ENCODE data around the gene BOK. TPM values are rescaled to one million over a fixed set of nuclear protein-coding genes. Genes with fewer than 3 reads are reported as not detected.
A peak's percentile ranks its signal among the peaks of the same experiment; 100 is the strongest.

Gene BOK
- total RNA-seq, 1 donor from 2014 or later = 13.8 TPM

DNA sequence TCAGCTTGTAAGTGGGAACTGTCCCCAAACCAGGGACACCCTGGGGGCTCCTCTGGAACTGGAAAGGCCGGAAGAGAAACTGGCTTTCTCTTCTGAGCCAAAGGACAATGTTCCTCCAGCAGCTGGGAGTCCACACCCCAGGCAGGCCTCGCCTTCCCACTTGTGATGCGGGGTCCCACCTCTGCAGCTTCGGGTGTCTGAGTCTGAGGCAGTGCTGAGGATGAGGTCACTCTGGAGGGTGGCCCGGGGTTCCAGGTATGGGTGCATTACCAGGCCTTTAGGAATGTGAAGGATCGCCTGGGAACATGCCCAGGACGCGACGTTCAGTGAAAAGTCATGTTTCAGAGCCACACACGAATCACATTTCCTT, 18.2 kb upstream of the BOK start:
- H3K36me3 Mint-ChIP-seq (ENCODE audit: unreplicated experiment) = no peaks in the 10 kb centered on the region
- H3K4me3 Mint-ChIP-seq (ENCODE audit: unreplicated experiment) = peak overlapping the region; percentile 84
- DNase-seq = no peak
- H3K4me1 Mint-ChIP-seq (ENCODE audit: low read depth, unreplicated experiment) = no peaks in the 10 kb centered on the region
- TF ChIP-seq CTCF (IDR thresholded peaks at IDR 0.05; ENCODE audit: partially characterized antibody, unreplicated experiment) = no peak
- no peak overlapping the region for H3K27ac Mint-ChIP-seq (ENCODE audit: unreplicated experiment)
- peaks cover 3% of the 10 kb centered on the region for H3K9me3 Mint-ChIP-seq (ENCODE audit: unreplicated experiment)
- peaks cover 3% of the 10 kb centered on the region for H3K27me3 Mint-ChIP-seq (ENCODE audit: unreplicated experiment)

GRCh38 chr2:241540771-241541561, 17.6 kb upstream of the BOK start:
- H3K36me3 Mint-ChIP-seq (ENCODE audit: unreplicated experiment) = no peaks in the 10 kb centered on the region
- peak; percentile 67 for DNase-seq
- H3K27me3 Mint-ChIP-seq (ENCODE audit: unreplicated experiment) = peaks cover 3% of the 10 kb centered on the region
- no peaks in the 10 kb centered on the region for H3K4me1 Mint-ChIP-seq (ENCODE audit: low read depth, unreplicated experiment)
- no peak for TF ChIP-seq CTCF (IDR thresholded peaks at IDR 0.05; ENCODE audit: partially characterized antibody, unreplicated experiment)
- H3K27ac Mint-ChIP-seq (ENCODE audit: unreplicated experiment) = peak overlapping the region; percentile 50
- peaks cover 3% of the 10 kb centered on the region for H3K9me3 Mint-ChIP-seq (ENCODE audit: unreplicated experiment)
- peak overlapping the region; percentile 84 for H3K4me3 Mint-ChIP-seq (ENCODE audit: unreplicated experiment)

DNA sequence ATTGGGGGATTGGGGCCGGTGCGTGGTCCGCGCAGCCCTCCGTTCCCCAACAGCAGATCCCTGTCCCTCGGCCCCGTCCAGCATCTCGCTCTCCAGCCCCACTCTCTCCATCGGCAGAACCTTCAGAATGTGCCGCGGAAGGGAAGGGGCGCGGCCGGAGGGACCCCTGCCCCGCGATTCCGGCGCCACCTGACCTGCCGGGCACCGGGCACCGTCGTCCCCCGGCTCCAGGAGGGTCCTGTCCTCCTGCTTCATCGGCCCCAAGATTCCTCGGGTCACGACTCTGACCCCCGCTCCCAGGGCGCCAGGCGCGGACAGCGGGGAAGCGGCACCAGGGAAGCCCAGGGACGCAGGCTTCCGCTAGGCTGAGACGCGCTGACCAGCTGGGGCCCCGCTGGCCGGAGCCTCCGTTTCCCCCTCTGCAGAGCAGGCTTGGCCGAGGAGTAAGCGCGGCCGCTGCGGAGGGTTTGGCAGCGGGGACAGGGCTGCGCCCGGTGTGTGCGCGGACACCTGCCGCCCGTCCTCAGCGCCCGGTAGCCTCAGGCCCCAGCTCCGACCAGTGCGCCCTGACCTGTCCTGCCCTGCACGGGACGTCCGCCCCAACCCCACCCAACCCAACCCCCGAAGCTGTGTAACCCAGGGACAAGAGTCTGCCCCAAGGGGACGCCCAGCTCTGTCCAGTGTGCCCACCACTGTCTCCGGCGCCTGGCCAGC, 16.8 kb upstream of the BOK start:
- no peak overlapping the region for H3K4me3 Mint-ChIP-seq (ENCODE audit: unreplicated experiment)
- TF ChIP-seq CTCF (IDR thresholded peaks at IDR 0.05; ENCODE audit: partially characterized antibody, unreplicated experiment) = no peak
- H3K27me3 Mint-ChIP-seq (ENCODE audit: unreplicated experiment) = peaks cover 3% of the 10 kb centered on the region
- no peaks in the 10 kb centered on the region for H3K36me3 Mint-ChIP-seq (ENCODE audit: unreplicated experiment)
- H3K9me3 Mint-ChIP-seq (ENCODE audit: unreplicated experiment) = peaks cover 3% of the 10 kb centered on the region
- no peaks in the 10 kb centered on the region for H3K4me1 Mint-ChIP-seq (ENCODE audit: low read depth, unreplicated experiment)
- H3K27ac Mint-ChIP-seq (ENCODE audit: unreplicated experiment) = no peak overlapping the region
- DNase-seq = no peak

- no peak for DNase-seq
- Mint-ChIP-seq H3K4me1 (ENCODE audit: low read depth, unreplicated experiment) (no peaks in the 10 kb centered on the region), H3K36me3 (ENCODE audit: unreplicated experiment) (no peaks in the 10 kb centered on the region), H3K9me3 (ENCODE audit: unreplicated experiment) (peaks cover 3% of the 10 kb centered on the region), H3K4me3 (ENCODE audit: unreplicated experiment) (no peak overlapping the region), H3K27ac (ENCODE audit: unreplicated experiment) (no peak overlapping the region), H3K27me3 (ENCODE audit: unreplicated experiment) (peaks cover 3% of the 10 kb centered on the region)
- no peak for TF ChIP-seq CTCF (IDR thresholded peaks at IDR 0.05; ENCODE audit: partially characterized antibody, unreplicated experiment)
Observed at GRCh38 chr2:241542278-241542605, 16.3 kb upstream of the BOK start.

- Mint-ChIP-seq H3K4me1 (ENCODE audit: low read depth, unreplicated experiment) (no peaks in the 10 kb centered on the region), H3K9me3 (ENCODE audit: unreplicated experiment) (no peaks in the 10 kb centered on the region), H3K27ac (ENCODE audit: unreplicated experiment) (no peak overlapping the region), H3K36me3 (ENCODE audit: unreplicated experiment) (no peaks in the 10 kb centered on the region), H3K27me3 (ENCODE audit: unreplicated experiment) (peaks cover 6% of the 10 kb centered on the region), H3K4me3 (ENCODE audit: unreplicated experiment) (no peak overlapping the region)
- DNase-seq = no peak
- TF ChIP-seq CTCF (IDR thresholded peaks at IDR 0.05; ENCODE audit: partially characterized antibody, unreplicated experiment) = no peak
Observed at GRCh38 chr2:241545106-241545505, 13.4 kb upstream of the BOK start.
